GM21390 (cell line): ENCODE results near the gene SEMA4D.

Experiments used
- ATAC-seq: cut with Tn5 transposase; IDR thresholded peaks from one replicate; pipeline ENCODE4 v1.9.1; 2021; ENCODE audit not compliant: unreplicated experiment

The SEMA4D gene

DNA sequence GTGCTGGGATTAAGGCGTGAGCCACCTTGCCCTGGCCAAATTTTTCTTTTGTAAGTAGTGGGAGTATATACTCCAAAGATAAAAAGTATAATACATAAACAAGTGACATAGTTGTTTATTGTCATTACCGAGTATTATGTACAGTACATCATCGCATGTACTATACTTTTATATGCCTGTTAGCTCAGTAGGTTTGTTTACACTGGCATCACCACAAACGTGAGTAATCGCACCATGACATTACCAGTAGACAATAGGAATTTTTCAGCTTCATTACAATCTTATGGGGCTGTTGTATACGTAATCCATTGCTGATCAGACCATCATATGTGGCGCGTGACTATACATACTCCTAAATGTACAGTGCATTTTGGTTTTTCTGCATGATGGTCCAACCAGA lies 169.8 kb downstream of the SEMA4D start:
- ATAC-seq = no peak

DNA sequence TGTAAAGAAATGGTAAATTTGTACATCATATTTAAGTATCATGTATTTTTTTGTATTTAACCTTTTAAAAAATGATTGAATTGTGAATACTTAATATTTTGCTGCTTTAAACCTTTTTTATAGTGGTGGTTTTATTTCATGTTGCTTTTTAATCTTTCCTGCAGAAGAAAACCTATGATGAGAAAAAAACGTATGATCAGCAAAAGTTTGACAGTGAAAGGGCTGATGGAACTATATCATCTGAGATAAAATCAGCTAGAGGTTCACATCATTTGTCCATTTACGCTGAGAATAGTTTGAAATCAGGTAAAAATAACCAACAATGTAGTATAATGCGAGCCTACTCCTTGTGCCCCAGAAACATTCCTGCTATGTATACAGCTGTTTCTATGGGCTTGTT lies 172.2 kb downstream of the SEMA4D start:
- ATAC-seq = no peak

DNA sequence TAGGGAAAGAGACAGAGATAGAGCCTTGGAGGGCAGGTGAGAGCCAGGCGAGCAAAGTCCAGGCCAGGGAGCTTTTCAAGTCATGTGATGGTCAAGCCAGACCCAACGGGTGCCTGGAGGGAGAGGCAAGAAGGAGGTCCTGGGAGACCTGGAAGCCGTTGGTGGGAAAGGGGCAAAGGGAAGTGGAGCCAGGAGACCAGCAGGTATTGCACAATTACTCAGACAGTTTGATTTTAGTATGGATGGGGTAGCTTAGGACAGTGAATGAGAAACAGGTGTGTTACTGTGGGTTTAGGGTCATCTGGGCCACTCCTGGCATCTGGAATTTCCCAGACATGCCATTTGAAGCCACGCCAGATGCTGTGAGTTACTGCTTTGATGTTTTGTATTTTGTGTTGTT lies 174.5 kb downstream of the SEMA4D start:
- no peak for ATAC-seq

DNA sequence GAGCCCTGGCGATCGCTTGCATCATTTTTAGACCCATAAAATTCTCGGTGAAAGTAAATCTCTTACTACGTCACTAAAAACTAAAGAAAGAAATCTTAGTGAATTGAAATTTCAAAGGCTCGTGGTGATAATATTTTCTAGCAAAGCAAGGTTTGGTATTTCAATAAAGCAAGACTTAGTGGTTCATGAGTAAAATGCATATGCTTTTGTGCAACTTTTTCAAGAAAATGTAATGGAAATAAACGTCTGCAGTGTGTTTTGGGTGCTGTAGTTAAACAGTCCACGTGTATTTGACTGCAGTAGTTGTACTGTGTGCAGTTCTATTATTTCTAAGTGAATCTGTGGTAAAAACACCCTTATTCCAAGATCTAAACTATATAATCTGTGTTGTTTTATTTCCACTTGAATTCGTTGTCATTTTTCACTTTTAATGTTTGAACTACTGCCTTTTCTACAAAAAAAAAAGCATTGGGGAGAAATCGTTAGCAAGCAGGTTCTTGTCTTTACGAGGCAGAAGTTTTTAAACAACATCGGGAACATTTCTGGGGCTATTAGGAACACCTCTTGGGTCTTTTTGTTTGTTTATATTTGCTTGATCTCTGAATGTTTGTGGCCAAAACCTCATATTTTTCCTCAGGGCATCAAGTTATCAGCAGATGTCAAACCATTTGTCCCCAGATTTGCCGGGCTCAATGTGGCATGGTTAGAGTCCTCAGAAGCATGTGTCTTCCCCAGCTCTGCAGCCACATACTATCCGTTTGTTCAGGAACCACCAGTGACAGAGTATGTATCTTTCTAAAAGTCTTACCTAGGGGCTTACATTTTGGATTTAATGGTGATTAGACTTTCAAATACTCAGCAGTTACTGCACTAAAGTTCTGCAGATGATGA lies 178.7 kb downstream of the SEMA4D start:
- ATAC-seq = no peak

DNA sequence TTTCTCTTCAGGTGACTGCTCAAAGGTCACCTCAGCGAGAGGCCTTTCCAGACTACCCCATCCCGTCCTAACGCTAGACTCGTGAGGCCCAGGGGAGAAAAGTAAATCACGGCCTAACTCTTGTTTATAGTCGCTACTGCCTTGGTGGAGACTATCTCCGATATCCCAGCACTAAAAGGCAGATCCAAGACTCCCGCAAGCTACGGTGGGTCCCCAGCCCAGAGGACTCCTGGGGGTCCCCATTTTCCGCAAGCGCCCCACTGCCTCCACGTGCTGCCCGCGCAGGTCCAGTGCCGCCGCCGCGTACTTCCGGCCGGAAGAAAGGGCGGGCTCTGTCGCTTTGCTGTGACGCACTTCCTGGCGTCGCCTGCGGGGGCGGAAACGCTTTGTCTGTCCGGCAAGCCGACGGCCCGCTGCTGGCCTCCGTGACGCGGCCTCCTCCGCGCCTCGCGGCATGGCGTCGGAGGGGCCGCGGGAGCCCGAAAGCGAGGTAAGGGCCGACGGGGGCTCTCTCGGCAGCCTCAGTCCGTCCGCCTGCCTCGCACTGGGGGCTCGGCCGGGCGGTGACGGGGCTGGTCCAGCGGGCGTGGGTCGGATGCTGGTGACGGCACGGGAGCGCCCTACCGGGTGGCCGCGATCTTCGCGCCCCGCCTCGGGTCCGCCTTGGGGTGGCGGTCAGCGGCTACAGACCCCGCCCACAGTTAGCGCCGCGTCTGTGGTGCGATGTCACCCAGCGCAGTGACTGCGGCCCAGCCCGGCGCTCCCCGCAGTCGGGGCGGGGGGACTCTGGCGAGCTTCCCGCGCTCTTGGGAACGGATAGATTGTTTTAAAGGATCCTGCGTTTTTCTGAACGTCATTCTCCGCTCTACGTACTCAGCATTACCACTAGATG lies 179.5 kb downstream of the SEMA4D start, which contains the start of gene SECISBP2:
SECISBP2 (plus strand) TSS at position 378 of the 892 bp plus-strand sequence; CDS start at position 455, 77 bp downstream.
- peak; percentile 88 for ATAC-seq

DNA sequence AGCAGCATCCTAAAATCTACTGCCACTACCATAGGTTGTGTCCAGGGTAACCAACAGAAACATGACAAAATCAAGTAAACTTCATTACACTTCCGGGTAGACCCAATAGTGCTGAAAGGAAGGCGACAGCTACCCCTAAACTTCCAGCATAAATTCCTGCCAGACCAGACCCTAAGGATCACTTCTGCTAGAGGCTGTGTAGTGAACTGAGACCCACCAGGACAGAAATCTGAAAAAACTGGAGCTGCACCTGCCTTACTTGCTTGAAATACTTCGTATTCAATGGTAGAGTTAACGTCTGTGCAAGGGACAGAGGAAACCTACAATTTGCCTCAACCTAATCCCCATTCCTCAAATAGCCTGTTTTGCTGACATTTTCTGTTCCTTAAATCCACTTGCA lies 180.6 kb downstream of the SEMA4D start:
- ATAC-seq = no peak

DNA sequence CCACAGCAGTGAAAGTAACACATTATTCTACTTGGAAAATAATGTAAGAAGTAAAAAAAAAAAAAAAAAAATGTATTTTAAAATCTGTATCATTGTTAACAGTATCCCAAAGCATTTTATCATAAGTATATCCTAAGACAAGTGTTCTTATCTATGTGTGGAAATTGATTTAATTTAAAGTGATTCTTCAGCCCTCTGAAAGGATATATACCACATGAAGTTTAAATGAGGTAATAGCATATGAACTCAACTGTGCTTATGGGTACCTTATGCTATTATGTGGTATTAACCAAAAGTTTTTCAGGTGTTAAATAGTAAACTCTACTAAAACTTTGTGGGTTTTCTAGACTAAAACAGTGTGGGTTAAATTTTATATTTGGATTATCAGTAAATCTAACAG lies 182.4 kb downstream of the SEMA4D start:
- ATAC-seq = no peak

DNA sequence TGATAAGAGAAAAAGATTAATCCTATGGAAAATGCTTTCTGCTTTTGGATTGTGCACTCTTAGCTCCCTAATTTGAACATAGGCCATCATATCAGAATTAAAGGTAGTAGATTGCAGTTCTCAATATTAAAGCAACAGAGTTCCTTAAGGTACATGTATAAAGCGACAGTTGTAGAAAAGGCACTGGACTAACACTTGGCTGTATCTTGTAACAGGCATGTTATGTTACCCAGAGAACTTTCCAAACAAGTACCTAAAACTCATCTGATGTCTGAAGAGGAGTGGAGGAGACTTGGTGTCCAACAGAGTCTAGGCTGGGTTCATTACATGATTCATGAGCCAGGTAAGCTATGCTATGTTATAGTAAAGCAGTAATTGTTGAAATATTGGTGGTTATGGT lies 183.0 kb downstream of the SEMA4D start:
- no peak for ATAC-seq

DNA sequence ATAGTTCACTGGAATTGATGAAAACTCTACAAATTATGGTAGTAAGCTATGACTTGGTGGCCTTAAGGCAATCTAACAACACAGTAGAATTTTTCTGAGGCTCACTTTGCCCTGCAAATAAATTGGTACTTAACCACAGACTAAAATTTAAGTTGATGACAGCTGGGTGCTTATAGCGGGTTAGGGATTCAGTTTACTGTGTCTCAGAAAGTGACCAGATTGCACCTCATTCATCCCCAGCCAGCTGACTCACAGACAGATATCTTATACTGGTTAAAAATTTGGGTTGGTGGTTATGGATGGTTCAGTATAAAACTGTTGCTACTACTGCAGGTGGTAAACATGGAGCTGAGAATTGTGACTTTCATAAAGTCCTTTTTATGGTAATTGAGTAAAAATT lies 184.1 kb downstream of the SEMA4D start:
- ATAC-seq = no peak

DNA sequence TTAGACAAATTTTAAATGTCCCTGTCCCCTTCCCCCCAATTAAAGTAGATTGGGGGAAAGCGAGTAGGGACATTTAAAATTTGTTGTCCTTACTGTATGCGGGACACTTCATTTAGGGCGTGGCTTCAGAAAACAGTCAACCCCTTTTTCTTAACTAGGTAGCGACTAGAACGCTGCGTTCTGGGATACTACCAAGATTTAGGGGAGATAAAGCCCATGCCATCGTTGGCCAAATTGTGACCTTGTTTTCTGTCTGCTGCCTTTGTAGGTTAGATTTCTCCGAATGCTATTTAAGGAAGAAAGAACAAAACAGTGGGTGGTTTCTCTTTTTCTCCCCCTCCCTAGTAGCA lies 185.7 kb downstream of the SEMA4D start:
- ATAC-seq = no peak

DNA sequence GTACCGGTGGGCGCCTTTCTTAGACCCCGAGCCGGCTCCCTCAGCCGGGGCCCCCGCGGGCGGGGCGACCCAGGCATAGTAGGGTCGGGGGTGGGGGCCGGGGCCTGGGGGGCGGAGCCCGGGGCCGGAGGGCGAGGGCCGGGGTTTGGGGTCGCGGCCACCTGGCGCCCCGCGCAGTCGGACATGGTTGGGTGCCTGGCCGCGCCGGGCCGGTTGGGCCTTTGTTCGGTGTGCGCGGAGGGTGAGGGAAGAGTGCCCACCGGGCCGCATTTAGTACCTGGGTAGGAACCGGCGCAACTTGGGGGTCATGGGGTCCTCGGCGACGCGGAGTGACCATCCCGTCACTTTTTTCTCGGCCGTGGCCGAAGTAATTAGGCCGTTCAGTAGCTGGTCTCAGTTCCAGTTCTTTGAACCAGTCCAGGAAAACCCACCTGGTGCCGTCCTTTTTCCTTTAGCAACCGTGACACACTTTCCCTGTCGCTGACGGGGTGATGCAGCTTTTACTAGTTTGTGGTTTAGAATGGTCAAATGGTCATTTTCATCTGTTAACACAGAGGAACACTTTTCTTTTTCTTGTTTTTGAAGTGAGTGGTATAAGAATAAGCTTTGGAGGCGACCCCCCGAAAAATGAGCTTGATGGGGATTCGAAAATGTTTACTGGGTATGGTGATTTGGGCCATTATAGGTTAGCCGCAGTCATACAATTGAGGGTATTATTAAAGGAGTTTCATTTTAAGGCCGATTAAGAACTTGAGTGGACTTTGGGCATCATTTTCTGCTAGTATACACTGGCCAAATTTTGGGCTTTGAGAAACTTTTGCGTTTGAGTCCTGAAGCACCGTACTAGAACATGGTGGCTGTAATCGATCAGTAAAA lies 186.3 kb downstream of the SEMA4D start:
- no peak for ATAC-seq
